Mesothelial cell of epicardium (in vitro differentiated cells): Measurements from ENCODE around the gene RTKN2. TPM values are rescaled to one million over a fixed set of nuclear protein-coding genes. Genes with fewer than 3 reads are reported as not detected.
"Not testable (repeated sequence)": the region's sequence is repeated elsewhere in the genome, so short reads cannot be mapped to it uniquely, and the experiment has no call there.

ENCODE experiments used
- DNase-seq, 2 experiments: peaks; one replicate each; pipeline ENCODE4 v3.0.0; 2021; ENCODE audit warnings: low spot score in 2 of 2; ENCODE audit not compliant: unreplicated experiment in 2 of 2
- H3K27ac Mint-ChIP-seq: 2 replicates; pipeline ENCODE4 v1.8.0; 2021; ENCODE audit warnings: mixed read lengths
- H3K27me3 Mint-ChIP-seq: 2 replicates; pipeline ENCODE4 v1.8.0; 2021; ENCODE audit warnings: low read depth, mixed read lengths
- H3K36me3 Mint-ChIP-seq: 2 replicates; pipeline ENCODE4 v1.8.0; 2021; ENCODE audit warnings: mixed read lengths
- H3K4me1 Mint-ChIP-seq: 2 replicates; pipeline ENCODE4 v1.8.0; 2021; ENCODE audit warnings: mixed read lengths
- H3K4me3 Mint-ChIP-seq: 2 replicates; pipeline ENCODE4 v1.8.0; 2021; ENCODE audit warnings: mild to moderate bottlenecking, moderate library complexity, mixed read lengths
- H3K9me3 Mint-ChIP-seq: 2 replicates; pipeline ENCODE4 v1.8.0; 2021; ENCODE audit warnings: mixed read lengths
- total RNA-seq: library from RNA; stranded (reverse); gene quantifications from 3 replicates; pipeline ENCODE4 v1.2.1, GENCODE V29; 2021
- TF ChIP-seq, protein P1 (sequence below): fragments of 200-600 bp; sonication (generic); IDR thresholded peaks from one replicate; pipeline ENCODE4 v1.5.0; 2021; ENCODE audit warnings: antibody characterized with exemption; ENCODE audit not compliant: unreplicated experiment

Gene RTKN2
- total RNA-seq, 1 donor from 2014 or later: 6.1 TPM

- H3K4me1 Mint-ChIP-seq: peaks cover 9% of the 10 kb centered on the region
- peaks cover 4% of the 10 kb centered on the region for H3K27me3 Mint-ChIP-seq
- H3K9me3 Mint-ChIP-seq: no peaks in the 10 kb centered on the region
- no peak overlapping the region for H3K4me3 Mint-ChIP-seq
- DNase-seq: no peak
- no peak overlapping the region for H3K27ac Mint-ChIP-seq
- TF ChIP-seq, protein P1, sequence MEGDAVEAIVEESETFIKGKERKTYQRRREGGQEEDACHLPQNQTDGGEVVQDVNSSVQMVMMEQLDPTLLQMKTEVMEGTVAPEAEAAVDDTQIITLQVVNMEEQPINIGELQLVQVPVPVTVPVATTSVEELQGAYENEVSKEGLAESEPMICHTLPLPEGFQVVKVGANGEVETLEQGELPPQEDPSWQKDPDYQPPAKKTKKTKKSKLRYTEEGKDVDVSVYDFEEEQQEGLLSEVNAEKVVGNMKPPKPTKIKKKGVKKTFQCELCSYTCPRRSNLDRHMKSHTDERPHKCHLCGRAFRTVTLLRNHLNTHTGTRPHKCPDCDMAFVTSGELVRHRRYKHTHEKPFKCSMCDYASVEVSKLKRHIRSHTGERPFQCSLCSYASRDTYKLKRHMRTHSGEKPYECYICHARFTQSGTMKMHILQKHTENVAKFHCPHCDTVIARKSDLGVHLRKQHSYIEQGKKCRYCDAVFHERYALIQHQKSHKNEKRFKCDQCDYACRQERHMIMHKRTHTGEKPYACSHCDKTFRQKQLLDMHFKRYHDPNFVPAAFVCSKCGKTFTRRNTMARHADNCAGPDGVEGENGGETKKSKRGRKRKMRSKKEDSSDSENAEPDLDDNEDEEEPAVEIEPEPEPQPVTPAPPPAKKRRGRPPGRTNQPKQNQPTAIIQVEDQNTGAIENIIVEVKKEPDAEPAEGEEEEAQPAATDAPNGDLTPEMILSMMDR: no peak
- H3K36me3 Mint-ChIP-seq: no peaks in the 10 kb centered on the region
Observed at GRCh38 chr10:62306663-62307062, 38.0 kb upstream of the RTKN2 start.

GRCh38 chr10:62305813-62306212, 37.2 kb upstream of the RTKN2 start:
- Mint-ChIP-seq H3K4me3 (no peak overlapping the region), H3K4me1 (peaks cover 9% of the 10 kb centered on the region), H3K9me3 (no peaks in the 10 kb centered on the region), H3K27me3 (peaks cover 2% of the 10 kb centered on the region), H3K36me3 (no peaks in the 10 kb centered on the region), H3K27ac (no peak overlapping the region)
- DNase-seq: no peak
- TF ChIP-seq, protein P1: no peak

DNA sequence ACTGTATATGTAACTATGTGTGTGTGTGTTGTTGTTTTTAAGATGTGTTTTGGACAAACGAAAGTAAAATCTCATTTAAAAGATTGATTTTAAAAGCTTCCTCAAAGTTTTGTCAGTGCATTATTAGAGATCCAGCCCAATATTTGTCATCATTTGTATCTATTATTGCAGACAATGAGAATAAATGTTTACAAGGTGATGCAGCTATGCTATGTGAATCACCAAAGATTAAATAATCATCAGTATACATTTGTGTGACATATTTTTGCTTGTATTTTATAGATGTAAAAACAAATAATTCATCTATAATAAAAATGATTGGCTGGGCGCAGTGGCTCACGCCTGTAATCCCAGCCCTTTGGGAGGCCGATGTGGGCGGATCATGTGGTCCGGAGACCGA, 35.3 kb upstream of the RTKN2 start:
- no peak for DNase-seq
- Mint-ChIP-seq H3K27me3 (no peaks in the 10 kb centered on the region), H3K4me1 (peaks cover 9% of the 10 kb centered on the region), H3K27ac (no peak overlapping the region), H3K4me3 (no peak overlapping the region), H3K36me3 (no peaks in the 10 kb centered on the region), H3K9me3 (peaks cover 10% of the 10 kb centered on the region)
- TF ChIP-seq, protein P1: no peak

GRCh38 chr10:62302760-62303159, 34.1 kb upstream of the RTKN2 start:
- H3K9me3 Mint-ChIP-seq: peaks cover 11% of the 10 kb centered on the region
- no peak for DNase-seq
- H3K4me1 Mint-ChIP-seq: peaks cover 9% of the 10 kb centered on the region
- no peaks in the 10 kb centered on the region for H3K27me3 Mint-ChIP-seq
- H3K27ac Mint-ChIP-seq: no peak overlapping the region
- no peaks in the 10 kb centered on the region for H3K36me3 Mint-ChIP-seq
- TF ChIP-seq, protein P1: no peak
- H3K4me3 Mint-ChIP-seq: no peak overlapping the region

DNA sequence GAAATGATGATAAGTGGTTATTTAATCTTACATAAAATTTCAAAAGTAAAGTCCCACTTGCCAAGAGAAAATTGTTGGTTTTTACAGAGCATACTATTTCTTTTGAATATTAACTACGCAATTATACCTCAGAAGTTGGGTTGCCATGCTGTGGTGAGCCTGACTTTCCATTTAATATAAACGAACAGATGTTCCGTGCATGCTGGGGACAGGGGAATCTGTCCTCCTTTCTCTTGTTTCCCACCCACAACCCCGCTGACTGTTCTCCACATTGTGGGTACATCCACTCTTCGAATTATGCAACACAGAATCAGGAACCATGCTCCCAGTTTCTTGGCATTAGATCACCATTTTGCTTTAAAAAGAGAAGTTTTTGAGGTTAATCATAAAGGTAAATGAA, 29.2 kb upstream of the RTKN2 start:
- peaks cover 22% of the 10 kb centered on the region for H3K27me3 Mint-ChIP-seq
- no peak for DNase-seq

GRCh38 chr10:62284221-62284620, 15.6 kb upstream of the RTKN2 start:
- DNase-seq: no peak
- Mint-ChIP-seq H3K27me3 (peaks cover 4% of the 10 kb centered on the region), H3K9me3 (peaks cover 2% of the 10 kb centered on the region), H3K36me3 (no peaks in the 10 kb centered on the region), H3K4me1 (no peaks in the 10 kb centered on the region), H3K27ac (no peak overlapping the region), H3K4me3 (no peak overlapping the region)
- TF ChIP-seq, protein P1: no peak

More for the DNA sequence above, 29.2 kb upstream of the RTKN2 start:
- TF ChIP-seq, protein P1: no peak
- H3K4me1 Mint-ChIP-seq: no peaks in the 10 kb centered on the region
- H3K36me3 Mint-ChIP-seq: no peaks in the 10 kb centered on the region
- H3K27ac Mint-ChIP-seq: no peak overlapping the region
- H3K4me3 Mint-ChIP-seq: no peak overlapping the region
- H3K9me3 Mint-ChIP-seq: peaks cover 11% of the 10 kb centered on the region

GRCh38 chr10:62281348-62281747, 12.7 kb upstream of the RTKN2 start:
- H3K4me1 Mint-ChIP-seq, H3K4me3 Mint-ChIP-seq, H3K27me3 Mint-ChIP-seq, H3K27ac Mint-ChIP-seq, DNase-seq, H3K9me3 Mint-ChIP-seq, H3K36me3 Mint-ChIP-seq: not testable (repeated sequence)

DNA sequence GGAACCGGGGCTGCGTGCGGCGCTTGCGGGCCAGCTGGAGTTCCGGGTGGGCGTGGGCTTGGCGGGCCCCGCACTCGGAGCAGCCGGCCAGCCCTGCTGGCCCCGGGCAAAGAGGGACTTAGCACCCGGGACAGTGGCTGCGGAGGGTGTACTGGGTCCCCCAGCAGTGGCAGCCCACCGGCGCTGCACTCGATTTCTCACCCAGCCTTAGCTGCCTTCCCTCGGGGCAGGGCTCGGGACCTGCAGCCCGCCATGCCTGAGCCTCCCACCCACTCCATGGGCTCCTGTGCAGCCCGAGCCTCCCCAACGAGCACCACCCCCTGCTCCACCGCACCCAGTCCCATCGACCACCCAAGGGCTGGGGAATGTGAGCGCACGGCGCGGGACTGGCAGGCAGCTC, 11.7 kb upstream of the RTKN2 start:
- H3K27me3 Mint-ChIP-seq, H3K36me3 Mint-ChIP-seq, H3K4me1 Mint-ChIP-seq, H3K4me3 Mint-ChIP-seq, H3K9me3 Mint-ChIP-seq, H3K27ac Mint-ChIP-seq, DNase-seq: not testable (repeated sequence)
